Loucy (cell line): ENCODE results near the gene TGIF2.

ENCODE experiments used
- H2AFZ ChIP-seq: fragments of 200-600 bp; sonication (generic); 2 replicates; pipeline ENCODE4 v1.6.0; 2016; ENCODE audit warnings: antibody characterized with exemption, mild to moderate bottlenecking, low read length, moderate library complexity
- H3F3A ChIP-seq: fragments of 200-600 bp; 2 replicates; pipeline ENCODE4 v1.6.0; 2016; ENCODE audit warnings: antibody characterized with exemption, low read depth, mild to moderate bottlenecking
- H3K27me3 ChIP-seq: fragments of 200-600 bp; sonication (generic); 2 replicates; pipeline ENCODE4 v1.6.1; 2014; ENCODE audit warnings: low read length, mild to moderate bottlenecking; ENCODE audit not compliant: insufficient read depth, poor library complexity, severe bottlenecking
- H3K36me3 ChIP-seq: fragments of 200-600 bp; sonication (generic); 2 replicates; pipeline ENCODE4 v1.6.1; 2016; ENCODE audit warnings: low read length; ENCODE audit not compliant: insufficient read depth
- H3K4me1 ChIP-seq: fragments of 200-600 bp; sonication (generic); 2 replicates; pipeline ENCODE4 v1.5.1; 2014; ENCODE audit warnings: low read length, mild to moderate bottlenecking; ENCODE audit not compliant: insufficient read depth, poor library complexity, severe bottlenecking
- H3K4me2 ChIP-seq: fragments of 200-600 bp; sonication (generic); 2 replicates; pipeline ENCODE4 v1.6.0; 2014; ENCODE audit warnings: antibody characterized with exemption, low read length, low read depth, mild to moderate bottlenecking; ENCODE audit not compliant: poor library complexity, severe bottlenecking
- H3K4me3 ChIP-seq: fragments of 200-600 bp; sonication (generic); 2 replicates; pipeline ENCODE4 v1.5.1; 2014; ENCODE audit warnings: low read length, mild to moderate bottlenecking, mixed read lengths; ENCODE audit not compliant: poor library complexity, severe bottlenecking
- H3K79me2 ChIP-seq: fragments of 200-600 bp; sonication (generic); 2 replicates; pipeline ENCODE4 v1.6.1; 2014; ENCODE audit warnings: low read length; ENCODE audit not compliant: insufficient read depth
- H3K9ac ChIP-seq: fragments of 200-600 bp; sonication (generic); 2 replicates; pipeline ENCODE4 v1.6.0; 2014; ENCODE audit warnings: mild to moderate bottlenecking, low read depth, low read length, moderate library complexity; ENCODE audit not compliant: poor library complexity, severe bottlenecking
- H3K9me2 ChIP-seq: fragments of 200-600 bp; sonication (generic); replicated peaks from 2 replicates; pipeline ENCODE4 v1.6.1; 2016; ENCODE audit warnings: low read depth, low read length, mixed read lengths
- H3K9me3 ChIP-seq: fragments of 200-600 bp; sonication (generic); 2 replicates; pipeline ENCODE4 v1.6.1; 2014; ENCODE audit warnings: mild to moderate bottlenecking, antibody characterized with exemption, low read length, low read depth; ENCODE audit not compliant: insufficient read depth
- H4K20me1 ChIP-seq: fragments of 200-600 bp; sonication (generic); 2 replicates; pipeline ENCODE4 v1.6.0; 2014; ENCODE audit warnings: antibody characterized with exemption, low read length, mild to moderate bottlenecking; ENCODE audit not compliant: insufficient read depth, poor library complexity, severe bottlenecking
- EZH2phosphoT487 ChIP-seq: fragments of 200-600 bp; IDR thresholded peaks from 2 replicates; pipeline ENCODE4 v1.6.1; 2018; ENCODE audit warnings: antibody characterized with exemption, mild to moderate bottlenecking, moderate library complexity, borderline replicate concordance
- TF ChIP-seq, protein P1 (sequence below): fragments of 200-600 bp; sonication (generic); conservative IDR thresholded peaks from 2 replicates; pipeline ENCODE4 v1.5.1; 2014; ENCODE audit warnings: mild to moderate bottlenecking, antibody characterized with exemption, low read length

The TGIF2 gene

DNA sequence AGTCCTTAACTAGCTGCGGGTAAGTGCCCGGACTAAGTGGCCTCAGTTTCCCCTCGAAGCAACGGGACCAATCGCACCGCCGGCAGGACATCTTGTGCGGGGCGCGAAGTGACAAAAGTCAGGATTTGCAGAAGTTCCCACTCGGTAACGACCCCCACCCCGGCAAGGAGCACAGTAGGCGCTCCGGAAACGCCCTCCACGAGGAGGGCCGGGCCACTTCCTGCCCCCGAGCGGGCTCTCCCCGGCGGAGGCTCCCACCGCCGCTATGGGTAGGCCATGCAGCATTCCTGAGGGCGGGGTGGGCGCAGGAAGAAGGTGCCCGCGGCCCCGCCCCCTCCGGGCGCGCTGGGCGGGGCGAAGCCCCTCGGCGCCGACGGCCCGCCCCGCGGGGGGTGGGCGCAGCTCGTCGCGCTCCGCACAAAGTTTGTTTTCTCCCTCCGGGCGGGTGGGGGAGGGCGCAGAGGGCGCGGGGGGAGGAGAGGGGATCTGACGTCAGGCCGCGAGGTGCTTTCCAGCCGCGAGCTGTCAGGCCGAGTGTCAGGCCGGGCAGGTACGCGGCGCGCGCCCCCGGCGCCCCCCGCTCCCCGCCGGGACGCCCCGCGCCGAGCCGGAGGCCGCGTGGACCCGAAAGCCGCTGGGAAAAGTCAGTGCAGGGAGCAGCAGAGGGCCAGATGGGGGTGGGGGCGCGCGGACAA lies at the start of gene TGIF2:
TSS of gene TGIF2 (plus strand) at position 495 of the 695 bp plus-strand sequence. CDS start 5,178 bp downstream, outside the sequence.
- H3K4me2 ChIP-seq: peak within 1 kb of the TSS; percentile 89
- TF ChIP-seq, protein P1, sequence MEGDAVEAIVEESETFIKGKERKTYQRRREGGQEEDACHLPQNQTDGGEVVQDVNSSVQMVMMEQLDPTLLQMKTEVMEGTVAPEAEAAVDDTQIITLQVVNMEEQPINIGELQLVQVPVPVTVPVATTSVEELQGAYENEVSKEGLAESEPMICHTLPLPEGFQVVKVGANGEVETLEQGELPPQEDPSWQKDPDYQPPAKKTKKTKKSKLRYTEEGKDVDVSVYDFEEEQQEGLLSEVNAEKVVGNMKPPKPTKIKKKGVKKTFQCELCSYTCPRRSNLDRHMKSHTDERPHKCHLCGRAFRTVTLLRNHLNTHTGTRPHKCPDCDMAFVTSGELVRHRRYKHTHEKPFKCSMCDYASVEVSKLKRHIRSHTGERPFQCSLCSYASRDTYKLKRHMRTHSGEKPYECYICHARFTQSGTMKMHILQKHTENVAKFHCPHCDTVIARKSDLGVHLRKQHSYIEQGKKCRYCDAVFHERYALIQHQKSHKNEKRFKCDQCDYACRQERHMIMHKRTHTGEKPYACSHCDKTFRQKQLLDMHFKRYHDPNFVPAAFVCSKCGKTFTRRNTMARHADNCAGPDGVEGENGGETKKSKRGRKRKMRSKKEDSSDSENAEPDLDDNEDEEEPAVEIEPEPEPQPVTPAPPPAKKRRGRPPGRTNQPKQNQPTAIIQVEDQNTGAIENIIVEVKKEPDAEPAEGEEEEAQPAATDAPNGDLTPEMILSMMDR: no peak
- no peak for TF ChIP-seq EZH2phosphoT487
- peaks cover 46% of the 10 kb centered on the region for H3K79me2 ChIP-seq
- H2AFZ ChIP-seq: peak within 1 kb of the TSS; percentile 81
- peaks cover under 1% of the 10 kb centered on the region; the same call in 1 of the 2 replicates for H3K36me3 ChIP-seq
- peak within 1 kb of the TSS; percentile 100 for H3K9ac ChIP-seq
- no peaks in the 10 kb centered on the region for H3K9me3 ChIP-seq
- H3K4me3 ChIP-seq: peak within 1 kb of the TSS; percentile 99
- peaks cover 27% of the 10 kb centered on the region for H4K20me1 ChIP-seq
- H3K27me3 ChIP-seq: peaks cover 6% of the 10 kb centered on the region
- peaks cover 18% of the 10 kb centered on the region for H3F3A ChIP-seq
- peaks cover 38% of the 10 kb centered on the region for H3K4me1 ChIP-seq
- no peaks in the 10 kb centered on the region for H3K9me2 ChIP-seq

DNA sequence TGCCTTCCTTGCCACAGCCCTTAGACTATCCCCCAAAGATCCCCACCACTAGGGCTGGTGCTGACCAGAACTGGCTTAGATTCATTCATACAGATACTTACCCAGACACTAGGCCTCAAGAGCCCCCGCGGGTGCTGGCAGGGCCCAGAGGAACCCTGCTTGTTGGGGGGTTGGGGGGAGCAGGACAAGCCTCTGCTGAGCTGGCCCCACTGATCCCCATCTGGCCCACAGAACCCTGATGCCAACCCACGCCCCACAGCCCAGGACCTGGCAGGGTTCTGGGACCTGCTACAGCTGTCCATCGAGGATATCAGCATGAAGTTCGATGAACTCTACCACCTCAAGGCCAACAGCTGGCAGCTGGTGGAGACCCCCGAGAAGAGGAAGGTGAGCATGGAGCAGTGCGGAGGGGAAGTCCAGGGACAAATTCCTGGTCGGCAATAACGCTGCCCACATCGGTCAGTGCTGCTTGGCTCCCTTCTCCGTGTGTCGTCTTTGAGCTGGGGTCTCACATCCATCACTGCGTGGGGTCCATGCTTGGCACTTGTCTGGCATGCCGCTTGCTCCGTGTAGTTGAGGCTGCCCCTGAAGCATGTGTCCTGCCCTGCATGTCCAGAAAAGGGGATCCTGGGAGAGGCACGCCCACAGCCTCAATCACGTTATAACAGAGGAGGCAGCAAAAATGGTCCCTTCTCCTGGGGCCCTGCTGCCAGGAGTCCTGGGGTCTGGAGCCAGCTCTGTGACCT lies 47.6 kb upstream of the TGIF2 start:
- no peak for TF ChIP-seq EZH2phosphoT487
- TF ChIP-seq, protein P1: no peak
- Histone ChIP-seq H3K4me1 (no peaks in the 10 kb centered on the region), H3K9me2 (no peaks in the 10 kb centered on the region), H3K4me2 (no peak overlapping the region), H3K36me3 (peaks cover 35% of the 10 kb centered on the region; the same call in 1 of the 2 replicates), H2AFZ (no peak overlapping the region), H3F3A (no peaks in the 10 kb centered on the region), H3K4me3 (no peak overlapping the region), H3K9ac (no peak overlapping the region), H3K27me3 (no peaks in the 10 kb centered on the region), H4K20me1 (no peaks in the 10 kb centered on the region), H3K79me2 (no peaks in the 10 kb centered on the region), H3K9me3 (no peaks in the 10 kb centered on the region)

DNA sequence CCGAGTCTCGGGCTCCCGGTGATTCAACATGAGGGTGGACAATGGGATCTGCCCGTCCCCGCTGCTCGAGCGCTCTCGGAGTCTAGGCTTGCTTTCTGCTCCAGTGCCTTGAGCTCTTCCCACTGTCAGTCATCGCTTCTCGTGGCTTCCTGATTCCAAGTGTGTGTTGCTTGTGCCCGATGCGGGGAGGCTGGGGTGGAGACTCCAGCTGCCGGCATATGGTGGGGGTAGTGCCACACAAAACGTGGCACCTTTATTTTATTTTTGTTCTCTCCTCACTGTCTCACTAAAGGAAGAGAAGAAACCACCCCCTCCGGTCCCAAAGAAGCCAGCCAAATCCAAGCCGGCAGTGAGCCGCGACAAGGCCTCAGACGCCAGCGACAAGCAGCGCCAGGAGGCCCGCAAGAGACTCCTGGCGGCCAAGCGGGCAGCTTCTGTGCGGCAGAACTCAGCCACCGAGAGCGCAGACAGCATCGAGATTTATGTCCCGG lies 46.8 kb upstream of the TGIF2 start:
- Histone ChIP-seq H2AFZ (no peak overlapping the region), H3K4me2 (no peak overlapping the region), H3K4me3 (no peak overlapping the region), H3K27me3 (no peaks in the 10 kb centered on the region), H4K20me1 (no peaks in the 10 kb centered on the region), H3K9me2 (no peaks in the 10 kb centered on the region), H3K9me3 (no peaks in the 10 kb centered on the region), H3K36me3 (peaks cover 34% of the 10 kb centered on the region; the same call in 1 of the 2 replicates), H3F3A (no peaks in the 10 kb centered on the region), H3K79me2 (no peaks in the 10 kb centered on the region), H3K9ac (no peak overlapping the region), H3K4me1 (no peaks in the 10 kb centered on the region)
- no peak for TF ChIP-seq EZH2phosphoT487
- TF ChIP-seq, protein P1: no peak
